Endothelial cell of umbilical vein (primary cell): ENCODE measurements around the gene KIAA1671.

Experiments used
- CTCF ChIP-seq, 2 donors: IDR thresholded peaks; 1 replicate in 1 of 2; 2 replicates in 1 of 2; pipeline ENCODE4 v1.5.1; 2011; ENCODE audit warnings: low read length in 2 of 2, mild to moderate bottlenecking in 2 of 2, moderate library complexity in 2 of 2, control low read depth in 1 of 2, inconsistent platforms in 1 of 2, low read depth in 1 of 2; ENCODE audit not compliant: insufficient read depth in 1 of 2; ENCODE audit errors: extremely low read depth in 1 of 2
- EZH2 ChIP-seq: IDR thresholded peaks from 2 replicates; pipeline ENCODE4 v1.6.1; 2012; ENCODE audit warnings: borderline replicate concordance, low read depth, mild to moderate bottlenecking, moderate library complexity, low read length, inconsistent platforms; ENCODE audit not compliant: severe bottlenecking
- FOS ChIP-seq: IDR thresholded peaks from 2 replicates; pipeline ENCODE4 v1.6.1; 2011; ENCODE audit warnings: mild to moderate bottlenecking, low read length, moderate library complexity, borderline replicate concordance; ENCODE audit not compliant: insufficient read depth
- GATA2 ChIP-seq: IDR thresholded peaks from 2 replicates; pipeline ENCODE4 v1.7.0; 2011; ENCODE audit warnings: low read depth, mild to moderate bottlenecking, moderate library complexity, mixed read lengths, low read length; ENCODE audit not compliant: insufficient read length, insufficient read depth
- JUN ChIP-seq: IDR thresholded peaks from 2 replicates; pipeline ENCODE4 v1.6.1; 2011; ENCODE audit warnings: borderline replicate concordance, low read depth; ENCODE audit not compliant: insufficient read length, insufficient read depth
- MYC ChIP-seq: IDR thresholded peaks from one replicate; pipeline ENCODE4 v1.6.1; 2011; ENCODE audit warnings: mild to moderate bottlenecking, low read depth, low read length
- POLR2A ChIP-seq: IDR thresholded peaks from 2 replicates; pipeline ENCODE4 v1.6.1; 2012; ENCODE audit warnings: low read depth, mild to moderate bottlenecking, control low read depth, low read length
- POLR2AphosphoS5 ChIP-seq: IDR thresholded peaks from 2 replicates; pipeline ENCODE4 v1.6.1; 2012; ENCODE audit warnings: low read depth, mild to moderate bottlenecking, control low read depth, low read length, moderate library complexity; ENCODE audit not compliant: insufficient read depth
- TF ChIP-seq, protein P1 (sequence below): IDR thresholded peaks from 2 replicates; pipeline ENCODE4 v1.6.1; 2011; ENCODE audit not compliant: insufficient read depth, insufficient read length

- TF ChIP-seq CTCF (IDR thresholded peaks at IDR 0.05; ENCODE audit: extremely low read depth in 1 of 2, insufficient read depth in 1 of 2, low read depth in 1 of 2, low read length in 2 of 2) (no peak), EZH2 (no peak), POLR2A (no peak), POLR2AphosphoS5 (no peak), MYC (no peak), FOS (no peak), JUN (no peak), GATA2 (no peak)
- TF ChIP-seq, protein P1, sequence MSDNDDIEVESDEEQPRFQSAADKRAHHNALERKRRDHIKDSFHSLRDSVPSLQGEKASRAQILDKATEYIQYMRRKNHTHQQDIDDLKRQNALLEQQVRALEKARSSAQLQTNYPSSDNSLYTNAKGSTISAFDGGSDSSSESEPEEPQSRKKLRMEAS = no peak
Observed at GRCh38 chr22:25177226-25177625, 224.7 kb downstream of the KIAA1671 start.
